Suprapubic skin (tissue), 4 donors: ENCODE data around the gene FMN1. TPM values are rescaled to one million over a fixed set of nuclear protein-coding genes. Genes with fewer than 3 reads are reported as not detected.

Experiments used
- DNase-seq, 2 donors: peaks; one replicate each; pipeline ENCODE4 v3.0.0-alpha.2; 2019; ENCODE audit warnings: low spot score in 2 of 2
- H3K27ac ChIP-seq: fragments of 200-600 bp; sonication (generic); one replicate; pipeline ENCODE4 v1.5.1; 2019
- H3K27me3 ChIP-seq: fragments of 200-600 bp; sonication (generic); one replicate; pipeline ENCODE4 v1.5.1; 2019
- H3K36me3 ChIP-seq: fragments of 200-600 bp; sonication (generic); one replicate; pipeline ENCODE4 v1.5.1; 2019
- H3K4me1 ChIP-seq: fragments of 200-600 bp; sonication (generic); one replicate; pipeline ENCODE4 v1.5.1; 2019
- H3K4me3 ChIP-seq: fragments of 200-600 bp; sonication (generic); one replicate; pipeline ENCODE4 v1.5.1; 2019; ENCODE audit warnings: mild to moderate bottlenecking
- H3K9me3 ChIP-seq: fragments of 200-600 bp; sonication (generic); one replicate; pipeline ENCODE4 v1.5.1; 2019
- CTCF ChIP-seq, 2 donors: fragments of 200-600 bp in 1 of 2; fragments of 450-650 bp in 1 of 2; sonication (generic) in 1 of 2; IDR thresholded peaks; one replicate each; pipeline ENCODE4 v1.5.1; 2016 to 2019; ENCODE audit warnings: antibody characterized with exemption in 2 of 2, mild to moderate bottlenecking in 1 of 2, moderate library complexity in 1 of 2
- EP300 ChIP-seq: sonication (generic); formaldehyde crosslinking; IDR thresholded peaks from one replicate; pipeline ENCODE4 v1.6.1; 2017; ENCODE audit warnings: antibody characterized with exemption
- POLR2A ChIP-seq, 2 donors: fragments of 450-650 bp; IDR thresholded peaks; one replicate each; pipeline ENCODE4 v1.6.1; 2017; ENCODE audit warnings: antibody characterized with exemption in 2 of 2, mild to moderate bottlenecking in 2 of 2, moderate library complexity in 2 of 2
- POLR2AphosphoS5 ChIP-seq, 3 donors: sonication (generic); formaldehyde crosslinking; IDR thresholded peaks; one replicate each; pipeline ENCODE4 v1.6.1; 2017; ENCODE audit warnings: antibody characterized with exemption in 3 of 3
- WGBS: methylation state at CpG from one replicate; pipeline ENCODE4 v1.1.5; 2018; 5-methylcytosine and 5-hydroxymethylcytosine counted together
- total RNA-seq, 4 donors: library from RNA; depleted of rRNA; stranded (reverse); fragments of >200 nt; gene quantifications; one replicate each; pipeline ENCODE4 v1.1.0, GENCODE V29; 2016

FMN1 gene
- total RNA-seq, 4 donors from 2014 or later, result 19.8 to 47.3 (median 33.1) TPM

- Histone ChIP-seq H3K27ac (no peak overlapping the region), H3K4me3 (no peak overlapping the region), H3K36me3 (no peaks in the 10 kb centered on the region), H3K27me3 (no peaks in the 10 kb centered on the region), H3K4me1 (no peaks in the 10 kb centered on the region), H3K9me3 (no peaks in the 10 kb centered on the region)
- no peak for TF ChIP-seq EP300
- TF ChIP-seq CTCF (IDR thresholded peaks at IDR 0.05), result no peak
- no peak for TF ChIP-seq POLR2A (IDR thresholded peaks at IDR 0.05)
- TF ChIP-seq POLR2AphosphoS5 (IDR thresholded peaks at IDR 0.05), result no peak
- DNase-seq, result no peak
- WGBS, result 70% methylated on average over 5 of the region's 5 CpGs
Observed at GRCh38 chr15:32872621-32873283, 321.8 kb downstream of the FMN1 start.

GRCh38 chr15:32871883-32872282 is 322.6 kb downstream of the FMN1 start:
- WGBS, result 81% methylated on average over 2 of the region's 2 CpGs
- H3K27ac ChIP-seq, result no peak overlapping the region

GRCh38 chr15:32870240-32871033 is 324.1 kb downstream of the FMN1 start:
- H3K36me3 ChIP-seq, result no peaks in the 10 kb centered on the region

More at GRCh38 chr15:32871883-32872282, 322.6 kb downstream of the FMN1 start:
- H3K4me3 ChIP-seq, result no peak overlapping the region
- DNase-seq, result no peak
- no peaks in the 10 kb centered on the region for H3K4me1 ChIP-seq
- H3K36me3 ChIP-seq, result no peaks in the 10 kb centered on the region
- H3K9me3 ChIP-seq, result no peaks in the 10 kb centered on the region
- TF ChIP-seq POLR2A (IDR thresholded peaks at IDR 0.05) (no peak), EP300 (no peak), POLR2AphosphoS5 (IDR thresholded peaks at IDR 0.05) (no peak), CTCF (IDR thresholded peaks at IDR 0.05) (no peak)
- H3K27me3 ChIP-seq, result no peaks in the 10 kb centered on the region

GRCh38 chr15:32869776-32870175 is 324.7 kb downstream of the FMN1 start:
- TF ChIP-seq EP300 (no peak), POLR2AphosphoS5 (IDR thresholded peaks at IDR 0.05) (no peak), POLR2A (IDR thresholded peaks at IDR 0.05) (no peak), CTCF (IDR thresholded peaks at IDR 0.05) (no peak)
- 84% methylated on average over 4 of the region's 4 CpGs for WGBS
- Histone ChIP-seq H3K27ac (no peak overlapping the region), H3K36me3 (no peaks in the 10 kb centered on the region), H3K4me1 (no peaks in the 10 kb centered on the region), H3K9me3 (no peaks in the 10 kb centered on the region), H3K27me3 (no peaks in the 10 kb centered on the region), H3K4me3 (no peak overlapping the region)
- DNase-seq, result no peak

More at GRCh38 chr15:32870240-32871033, 324.1 kb downstream of the FMN1 start:
- Histone ChIP-seq H3K4me1 (no peaks in the 10 kb centered on the region), H3K9me3 (no peaks in the 10 kb centered on the region), H3K27ac (no peak overlapping the region), H3K4me3 (no peak overlapping the region), H3K27me3 (no peaks in the 10 kb centered on the region)
- DNase-seq, result no peak
- no peak for TF ChIP-seq POLR2A (IDR thresholded peaks at IDR 0.05)
- TF ChIP-seq CTCF (IDR thresholded peaks at IDR 0.05), result no peak
- TF ChIP-seq EP300, result peak; percentile 79
- 81% methylated on average over 14 of the region's 14 CpGs for WGBS

- 80% methylated on average over 9 of the region's 9 CpGs for WGBS
- no peak overlapping the region for H3K27ac ChIP-seq
Observed at GRCh38 chr15:32867313-32867626, 327.2 kb downstream of the FMN1 start.

More at GRCh38 chr15:32867313-32867626, 327.2 kb downstream of the FMN1 start:
- DNase-seq, result no peak
- Histone ChIP-seq H3K36me3 (no peaks in the 10 kb centered on the region), H3K9me3 (no peaks in the 10 kb centered on the region), H3K27me3 (no peaks in the 10 kb centered on the region), H3K4me3 (no peak overlapping the region), H3K4me1 (peaks cover under 1% of the 10 kb centered on the region)
- TF ChIP-seq POLR2A (IDR thresholded peaks at IDR 0.05) (no peak), CTCF (IDR thresholded peaks at IDR 0.05) (no peak), EP300 (no peak), POLR2AphosphoS5 (IDR thresholded peaks at IDR 0.05) (no peak)
